Measurements from ENCODE around the gene TVP23B.
"Not testable (repeated sequence)": the region's sequence is repeated elsewhere in the genome, so short reads cannot be mapped to it uniquely, and the experiment has no call there.

DNA sequence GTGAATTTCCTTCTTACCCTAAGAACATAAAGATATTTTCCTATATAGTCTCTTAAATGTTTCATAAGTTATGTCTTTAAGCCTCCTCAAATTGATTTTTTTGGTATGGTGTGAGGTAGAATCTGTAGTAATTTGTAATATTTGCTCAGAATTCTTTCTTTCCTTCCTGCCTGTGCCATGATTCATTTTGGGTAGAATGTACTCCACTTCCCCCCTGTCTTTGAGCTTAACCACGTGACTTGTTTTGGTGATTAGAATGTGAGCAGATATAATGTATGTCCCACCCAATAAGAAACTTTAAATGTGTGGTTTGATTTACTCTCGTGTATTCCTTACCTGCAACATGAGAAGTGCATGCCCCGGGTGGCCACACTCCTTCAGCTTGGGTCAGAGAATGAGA lies 40.4 kb downstream of the TVP23B start:
- TF ChIP-seq POLR2A, CTCF (IDR thresholded peaks at IDR 0.05): not testable (repeated sequence)

Measured in uterus (tissue), 2 donors.